Smooth muscle cell (in vitro differentiated cells): ENCODE results near the gene MPV17L2. TPM values are rescaled to one million over a fixed set of nuclear protein-coding genes. Genes with fewer than 3 reads are reported as not detected.

Experiments used
- DNase-seq: peaks from one replicate; lab custom pipeline; 2025; ENCODE audit not compliant: unreplicated experiment; lab: John Stamatoyannopoulos, UW
- H2AFZ ChIP-seq: fragments of 200-600 bp; sonication (generic); 2 replicates; pipeline ENCODE4 v1.6.0; 2016; ENCODE audit warnings: antibody characterized with exemption, low read depth, mild to moderate bottlenecking
- H3F3A ChIP-seq: fragments of 200-600 bp; sonication (generic); 2 replicates; pipeline ENCODE4 v1.6.0; 2017; ENCODE audit warnings: antibody characterized with exemption, low read depth
- H3K27ac ChIP-seq: fragments of 200-600 bp; sonication (generic); 2 replicates; pipeline ENCODE4 v1.5.1; 2016; ENCODE audit warnings: low read depth, mild to moderate bottlenecking
- H3K27me3 ChIP-seq: fragments of 200-600 bp; sonication (generic); 2 replicates; pipeline ENCODE4 v1.6.1; 2016; ENCODE audit warnings: low read depth, mild to moderate bottlenecking
- H3K36me3 ChIP-seq: fragments of 200-600 bp; sonication (generic); 2 replicates; pipeline ENCODE4 v1.5.1; 2016; ENCODE audit warnings: low read depth
- H3K4me1 ChIP-seq: fragments of 200-600 bp; sonication (generic); 2 replicates; pipeline ENCODE4 v1.5.1; 2016; ENCODE audit warnings: low read depth
- H3K4me2 ChIP-seq: fragments of 200-600 bp; sonication (generic); 2 replicates; pipeline ENCODE4 v1.6.0; 2016; ENCODE audit warnings: mild to moderate bottlenecking
- H3K4me3 ChIP-seq: fragments of 200-600 bp; sonication (generic); 2 replicates; pipeline ENCODE4 v1.5.1; 2016; ENCODE audit warnings: mild to moderate bottlenecking
- H3K79me2 ChIP-seq: fragments of 200-600 bp; sonication (generic); 2 replicates; pipeline ENCODE4 v1.6.0; 2016; ENCODE audit warnings: low read depth, mild to moderate bottlenecking
- H3K9ac ChIP-seq: fragments of 200-600 bp; sonication (generic); 2 replicates; pipeline ENCODE4 v1.6.0; 2016; ENCODE audit warnings: low read depth
- H3K9me3 ChIP-seq: fragments of 200-600 bp; sonication (generic); replicated peaks from 2 replicates; pipeline ENCODE4 v1.5.1; 2016; ENCODE audit warnings: low read depth
- H4K20me1 ChIP-seq: fragments of 200-600 bp; sonication (generic); 2 replicates; pipeline ENCODE4 v1.6.0; 2016; ENCODE audit warnings: low read depth
- CTCF ChIP-seq: fragments of 200-600 bp; sonication (generic); IDR thresholded peaks from 2 replicates; pipeline ENCODE4 v1.5.1; 2017; ENCODE audit warnings: borderline replicate concordance, mild to moderate bottlenecking, antibody characterized with exemption; ENCODE audit not compliant: insufficient read depth, poor library complexity, severe bottlenecking
- WGBS: methylation state at CpG from one replicate; pipeline ENCODE4 v1.1.7; 2016; ENCODE audit warnings: low lambda C conversion rate; 5-methylcytosine and 5-hydroxymethylcytosine counted together
- polyA plus RNA-seq: library from polyadenylated mRNA; unstranded; fragments of >200 nt; fragmentation: Nextera tagmentation; extraction: Ambion mirVana; gene quantifications from 2 replicates; pipeline ENCODE4 v1.2.1, GENCODE V29; 2016
- total RNA-seq: library from RNA; depleted of rRNA; stranded (reverse); fragments of >200 nt; gene quantifications from 2 replicates; pipeline ENCODE4 v1.2.3, GENCODE V29; 2014

The MPV17L2 gene
- total and polyA plus RNA-seq, 2 experiments from 2014 or later, result 11.6 to 28.7 TPM

GRCh38 chr19:18185538-18185937 lies 7.5 kb upstream of the MPV17L2 start:
- no peak for TF ChIP-seq CTCF
- Histone ChIP-seq H3K79me2 (no peaks in the 10 kb centered on the region), H3K27me3 (no peaks in the 10 kb centered on the region), H3K4me3 (no peak overlapping the region), H3K4me2 (no peak overlapping the region), H3K9ac (no peak overlapping the region), H4K20me1 (no peaks in the 10 kb centered on the region), H3F3A (no peaks in the 10 kb centered on the region), H3K9me3 (no peaks in the 10 kb centered on the region), H3K27ac (no peak overlapping the region), H3K4me1 (no peaks in the 10 kb centered on the region), H2AFZ (no peak overlapping the region), H3K36me3 (no peaks in the 10 kb centered on the region)
- 62% methylated on average over 6 of the region's 6 CpGs for WGBS
- no peak for DNase-seq

GRCh38 chr19:18190278-18190677 lies 2.7 kb upstream of the MPV17L2 start:
- Histone ChIP-seq H3K4me2 (no peak overlapping the region), H3K4me1 (peaks cover 8% of the 10 kb centered on the region), H3K27me3 (no peaks in the 10 kb centered on the region), H4K20me1 (no peaks in the 10 kb centered on the region), H3K27ac (no peak overlapping the region), H3K9me3 (no peaks in the 10 kb centered on the region), H3K36me3 (no peaks in the 10 kb centered on the region), H3K79me2 (no peaks in the 10 kb centered on the region), H2AFZ (no peak overlapping the region), H3K4me3 (no peak overlapping the region), H3F3A (peaks cover 5% of the 10 kb centered on the region), H3K9ac (no peak overlapping the region)
- no peak for DNase-seq
- TF ChIP-seq CTCF, result no peak
- WGBS, result 94% methylated on average over 4 of the region's 4 CpGs

- Histone ChIP-seq H3K36me3 (no peaks in the 10 kb centered on the region), H4K20me1 (no peaks in the 10 kb centered on the region)
- 82% methylated on average over 5 of the region's 5 CpGs for WGBS
Observed at GRCh38 chr19:18191640-18192062, 1.4 kb upstream of the MPV17L2 start.

More at GRCh38 chr19:18191640-18192062, 1.4 kb upstream of the MPV17L2 start:
- no peak for TF ChIP-seq CTCF
- no peak overlapping the region for H3K9ac ChIP-seq
- no peaks in the 10 kb centered on the region for H3K79me2 ChIP-seq
- H3K9me3 ChIP-seq, result no peaks in the 10 kb centered on the region
- H2AFZ ChIP-seq, result no peak overlapping the region
- H3K4me2 ChIP-seq, result peak overlapping the region; percentile 83
- peak overlapping the region; percentile 69 for H3K27ac ChIP-seq
- peaks cover 5% of the 10 kb centered on the region for H3F3A ChIP-seq
- DNase-seq, result no peak
- peaks cover 8% of the 10 kb centered on the region for H3K4me1 ChIP-seq
- no peaks in the 10 kb centered on the region for H3K27me3 ChIP-seq
- peak overlapping the region; percentile 57 for H3K4me3 ChIP-seq
